Ammon's horn (tissue), 1 donor: ENCODE measurements around the gene CYP2D6.
A peak's percentile ranks its signal among the peaks of the same experiment; 100 is the strongest.

ENCODE experiments used
- DNase-seq: peaks from one replicate; pipeline ENCODE4 v3.0.0-alpha.2; 2016; ENCODE audit warnings: low spot score

CYP2D6 gene

DNA sequence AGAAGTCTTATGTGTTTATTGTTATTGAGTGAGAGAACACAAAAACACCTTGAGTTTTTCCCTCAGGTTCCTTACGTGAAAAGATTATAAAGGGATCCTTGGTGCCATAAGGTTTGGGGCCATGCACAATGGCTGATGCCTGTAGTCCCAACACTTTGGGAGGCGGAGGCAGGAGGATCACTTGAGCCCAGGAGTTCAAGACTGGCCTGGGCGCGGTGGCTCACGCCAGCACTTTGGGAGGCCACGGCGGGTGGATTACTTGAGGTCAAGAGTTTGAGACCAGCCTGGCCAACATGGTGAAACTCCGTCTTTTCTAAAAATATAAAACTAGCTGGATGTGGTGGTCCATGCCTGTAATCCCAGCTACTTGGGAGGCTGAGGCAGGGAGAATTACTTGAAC lies 45.7 kb downstream of the CYP2D6 start:
- no peak for DNase-seq

DNA sequence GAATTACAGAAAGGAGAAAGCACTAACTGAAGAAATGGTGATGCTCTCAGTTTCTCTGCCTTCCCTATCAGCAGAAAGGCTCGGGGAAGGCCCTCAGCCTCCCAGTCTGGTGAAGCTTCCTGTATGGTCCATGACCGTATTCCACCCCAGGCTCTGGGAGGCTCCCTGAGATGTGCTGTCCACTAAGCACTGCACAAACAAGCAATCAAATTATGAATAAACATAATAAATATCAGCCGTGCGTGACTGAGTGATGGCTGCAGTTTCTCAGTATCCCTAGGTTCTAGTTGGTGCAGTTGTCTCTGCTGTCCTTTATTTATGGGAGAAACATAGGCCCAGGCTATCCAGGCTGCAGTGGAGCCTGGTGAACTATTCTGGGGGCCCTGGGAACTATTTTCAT lies 47.5 kb downstream of the CYP2D6 start:
- no peak for DNase-seq

DNA sequence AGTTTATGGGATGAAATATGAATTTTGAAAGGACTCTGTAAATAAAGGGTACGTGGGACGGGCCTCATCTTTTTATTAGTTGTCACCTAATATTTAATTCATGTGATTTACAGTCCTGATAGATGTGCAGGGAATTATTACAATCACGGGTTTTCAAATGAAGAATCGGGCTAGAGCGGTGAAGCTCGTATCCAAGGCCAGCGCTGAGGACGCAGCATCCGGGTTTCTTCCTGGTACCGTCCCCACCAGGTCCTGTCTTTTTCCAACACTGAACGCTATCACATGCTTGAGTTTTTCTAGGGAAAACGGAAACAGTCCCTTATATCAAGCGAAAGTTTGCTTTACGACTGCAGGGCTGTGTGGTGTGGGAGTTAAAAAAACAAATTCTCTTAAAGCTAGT lies 50.3 kb downstream of the CYP2D6 start:
- peak; percentile 62 for DNase-seq

- DNase-seq: peak; percentile 99
Measured at GRCh38 chr22:42079319-42080251, 51.0 kb downstream of the CYP2D6 start, which contains the start of gene SMDT1. SMDT1 (plus strand) TSS chr22:42079700; CDS start chr22:42079769, 69 bp downstream.

DNA sequence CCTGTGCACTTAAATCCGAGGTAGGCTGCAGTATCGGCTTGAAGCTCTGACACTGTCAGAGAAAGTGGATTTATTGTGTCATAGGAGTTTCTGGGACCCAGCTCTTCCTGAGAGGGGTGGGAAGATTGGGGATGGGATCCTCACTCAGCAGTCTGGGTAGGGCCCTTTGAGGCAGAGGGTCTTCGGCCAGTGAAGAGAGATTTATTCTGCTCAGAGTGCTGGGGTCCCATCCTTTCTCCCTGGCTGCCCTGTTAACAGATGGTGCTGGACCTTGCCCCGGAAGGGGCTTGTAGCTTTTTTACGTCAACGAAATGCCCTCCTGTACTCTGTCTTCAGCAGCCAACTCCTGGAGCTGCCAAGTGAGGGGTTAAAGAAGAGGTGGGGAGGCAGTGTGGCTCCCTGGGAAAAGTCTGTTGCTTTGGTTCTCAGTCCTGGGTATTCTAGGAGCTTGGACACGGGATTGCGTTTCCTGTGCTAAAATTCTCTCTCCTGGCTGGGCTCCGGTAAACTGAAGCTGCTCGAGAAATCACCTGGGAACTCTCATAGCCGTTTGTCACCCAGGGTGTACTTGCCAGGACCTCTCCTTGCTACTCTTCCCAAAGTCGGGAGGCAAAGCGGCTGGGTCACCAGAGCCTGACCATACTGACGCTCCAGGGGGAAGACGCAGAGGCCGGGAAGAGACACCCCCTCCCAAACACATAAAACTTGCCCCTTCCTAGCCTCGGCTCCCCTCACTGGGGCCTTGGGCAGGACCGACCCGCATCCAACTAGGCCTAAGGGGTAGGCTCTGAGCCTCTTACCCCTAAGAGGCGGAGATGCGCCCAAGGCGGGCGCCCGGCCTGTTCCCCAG lies 51.9 kb downstream of the CYP2D6 start:
- peak; percentile 29 for DNase-seq

DNA sequence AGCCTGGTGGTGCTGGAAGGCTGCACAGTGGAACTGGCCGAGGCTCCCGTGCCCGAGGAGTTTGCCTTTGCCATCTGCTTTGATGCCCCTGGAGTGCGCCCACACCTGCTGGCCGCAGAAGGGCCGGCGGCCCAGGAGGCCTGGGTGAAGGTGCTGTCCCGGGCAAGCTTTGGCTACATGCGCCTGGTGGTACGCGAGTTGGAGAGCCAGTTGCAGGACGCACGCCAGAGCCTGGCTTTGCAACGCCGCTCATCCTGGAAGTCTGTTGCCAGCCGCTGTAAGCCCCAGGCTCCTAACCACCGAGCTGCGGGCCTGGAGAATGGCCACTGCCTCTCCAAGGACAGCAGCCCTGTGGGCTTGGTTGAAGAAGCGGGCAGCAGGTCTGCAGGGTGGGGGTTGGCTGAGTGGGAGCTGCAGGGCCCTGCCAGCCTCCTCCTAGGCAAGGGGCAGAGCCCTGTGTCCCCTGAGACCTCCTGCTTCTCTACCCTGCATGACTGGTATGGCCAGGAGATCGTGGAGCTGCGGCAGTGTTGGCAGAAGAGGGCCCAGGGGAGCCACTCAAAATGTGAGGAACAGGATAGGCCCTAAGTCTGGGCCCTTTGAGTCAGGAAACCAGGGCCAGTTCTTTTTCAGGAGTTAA lies 53.0 kb downstream of the CYP2D6 start:
- no peak for DNase-seq

DNA sequence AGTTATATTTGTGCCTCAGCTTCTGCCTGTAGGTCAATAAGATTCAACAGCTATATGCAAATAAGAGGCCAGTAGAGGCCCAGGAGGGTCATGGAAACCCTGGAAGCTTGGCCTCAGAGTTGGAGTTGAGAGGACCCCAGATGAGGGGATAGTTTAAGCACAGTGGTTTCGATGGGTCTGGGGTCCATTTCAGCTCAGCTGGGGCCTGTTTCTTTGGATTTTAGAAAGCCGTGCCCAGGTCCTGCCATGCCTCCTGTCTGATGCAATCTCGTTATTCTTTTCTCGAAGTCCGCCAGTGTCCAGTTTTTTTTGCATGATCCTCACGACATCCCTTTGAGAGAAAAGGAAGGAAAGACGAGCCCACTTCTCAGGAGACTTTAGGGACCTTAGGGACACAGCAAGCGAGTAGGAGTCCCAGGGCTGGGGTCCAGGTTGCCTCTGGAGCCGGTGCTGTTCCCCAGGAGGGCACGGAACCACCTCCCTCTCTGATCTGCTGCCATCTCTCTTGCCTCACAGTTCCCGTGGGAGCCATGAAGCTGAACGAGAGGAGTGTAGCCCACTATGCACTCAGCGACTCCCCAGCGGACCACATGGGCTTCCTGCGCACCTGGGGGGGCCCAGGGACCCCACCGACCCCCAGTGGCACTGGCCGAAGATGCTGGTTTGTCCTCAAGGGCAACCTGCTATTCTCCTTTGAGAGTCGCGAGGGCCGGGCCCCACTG lies 53.7 kb downstream of the CYP2D6 start:
- no peak for DNase-seq
